Uterus (tissue), 4 donors: ENCODE results near the gene SH3PXD2B. TPM values are rescaled to one million over a fixed set of nuclear protein-coding genes. Genes with fewer than 3 reads are reported as not detected.

Experiments used
- DNase-seq, 2 donors: peaks; one replicate each; pipeline ENCODE4 v3.0.0-alpha.2; 2019 to 2020
- H3K27ac ChIP-seq, 2 donors: fragments of 200-600 bp; sonication (generic); 1 replicate in 1 of 2; 2 replicates in 1 of 2; pipeline ENCODE4 v1.5.1; 2016 to 2018
- H3K27me3 ChIP-seq, 2 donors: fragments of 200-600 bp; sonication (generic); one replicate each; pipeline ENCODE4 v1.5.1; 2018 to 2019; ENCODE audit warnings: control low read depth in 1 of 2
- H3K36me3 ChIP-seq, 2 donors: fragments of 200-600 bp; sonication (generic); one replicate each; pipeline ENCODE4 v1.5.1; 2019; ENCODE audit warnings: control low read depth in 1 of 2
- H3K4me1 ChIP-seq, 2 donors: fragments of 200-600 bp; sonication (generic); one replicate each; pipeline ENCODE4 v1.5.1; 2018 to 2019; ENCODE audit warnings: control low read depth in 1 of 2
- H3K4me3 ChIP-seq, 2 donors: fragments of 200-600 bp; sonication (generic); 1 replicate in 1 of 2; 2 replicates in 1 of 2; pipeline ENCODE4 v1.5.1; 2018 to 2019; ENCODE audit warnings: mild to moderate bottlenecking in 1 of 2
- H3K9me3 ChIP-seq, 2 donors: fragments of 200-600 bp; sonication (generic); one replicate each; pipeline ENCODE4 v1.5.1; 2019; ENCODE audit warnings: control low read depth in 1 of 2
- POLR2A ChIP-seq, 2 donors: fragments of 450-650 bp; IDR thresholded peaks; one replicate each; pipeline ENCODE4 v1.6.1; 2016; ENCODE audit warnings: antibody characterized with exemption in 2 of 2, mild to moderate bottlenecking in 1 of 2, moderate library complexity in 1 of 2
- intact Hi-C: fragments of 100-400 bp; cut with DNase I; formaldehyde crosslinking; loops from one replicate; pipeline ENCODE4 v1.15.1; 2023; ENCODE audit warnings: low total_unique reads
- total RNA-seq, 4 donors: library from RNA; depleted of rRNA in 3 of 4; stranded (reverse); fragments of >200 nt in 3 of 4; gene quantifications; one replicate each; pipeline versions ENCODE4 v1.1.0 to v1.2.4, GENCODE V29; 2014 to 2023
- TF ChIP-seq, protein P1 (sequence below), 4 experiments: fragments of 200-600 bp in 2 of 4; fragments of 450-650 bp in 2 of 4; sonication (generic) in 2 of 4; IDR thresholded peaks; one replicate each; pipeline ENCODE4 v1.5.1; 2016 to 2019; ENCODE audit warnings: antibody characterized with exemption in 4 of 4, mild to moderate bottlenecking in 2 of 4, moderate library complexity in 1 of 4
- donor health status: DM: yes; HTN: yes; CAD: no.

Gene SH3PXD2B
- total RNA-seq, 4 donors from 2014 or later: 26.1 to 82.6 (median 31.0) TPM

DNA sequence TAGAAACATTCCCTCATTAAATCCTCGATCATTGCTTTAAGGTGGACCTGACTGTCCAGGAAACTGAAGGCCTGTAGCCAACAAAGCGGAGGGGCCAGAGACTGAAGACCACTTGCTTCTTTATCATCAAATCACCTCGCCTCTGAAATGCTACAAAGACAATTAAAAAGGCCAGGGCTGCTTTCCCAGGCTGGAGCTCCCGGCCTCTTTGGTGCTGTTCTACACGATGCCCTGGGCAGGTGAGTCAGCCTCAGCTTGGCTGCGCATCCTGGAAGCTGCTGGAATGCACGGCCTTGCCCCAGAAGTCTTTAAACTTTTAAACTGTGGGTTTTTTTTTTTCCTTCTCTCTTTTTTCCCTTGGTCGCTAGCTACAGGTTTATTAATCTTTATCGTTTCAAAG lies 46.5 kb downstream of the SH3PXD2B start:
- H3K27ac ChIP-seq: peak overlapping the region; percentile 93 to 95
- H3K9me3 ChIP-seq: no peaks in the 10 kb centered on the region
- no peak for TF ChIP-seq POLR2A (IDR thresholded peaks at IDR 0.05)
- TF ChIP-seq, protein P1, sequence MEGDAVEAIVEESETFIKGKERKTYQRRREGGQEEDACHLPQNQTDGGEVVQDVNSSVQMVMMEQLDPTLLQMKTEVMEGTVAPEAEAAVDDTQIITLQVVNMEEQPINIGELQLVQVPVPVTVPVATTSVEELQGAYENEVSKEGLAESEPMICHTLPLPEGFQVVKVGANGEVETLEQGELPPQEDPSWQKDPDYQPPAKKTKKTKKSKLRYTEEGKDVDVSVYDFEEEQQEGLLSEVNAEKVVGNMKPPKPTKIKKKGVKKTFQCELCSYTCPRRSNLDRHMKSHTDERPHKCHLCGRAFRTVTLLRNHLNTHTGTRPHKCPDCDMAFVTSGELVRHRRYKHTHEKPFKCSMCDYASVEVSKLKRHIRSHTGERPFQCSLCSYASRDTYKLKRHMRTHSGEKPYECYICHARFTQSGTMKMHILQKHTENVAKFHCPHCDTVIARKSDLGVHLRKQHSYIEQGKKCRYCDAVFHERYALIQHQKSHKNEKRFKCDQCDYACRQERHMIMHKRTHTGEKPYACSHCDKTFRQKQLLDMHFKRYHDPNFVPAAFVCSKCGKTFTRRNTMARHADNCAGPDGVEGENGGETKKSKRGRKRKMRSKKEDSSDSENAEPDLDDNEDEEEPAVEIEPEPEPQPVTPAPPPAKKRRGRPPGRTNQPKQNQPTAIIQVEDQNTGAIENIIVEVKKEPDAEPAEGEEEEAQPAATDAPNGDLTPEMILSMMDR (IDR thresholded peaks at IDR 0.05): no peak
- no peaks in the 10 kb centered on the region for H3K27me3 ChIP-seq
- no peak overlapping the region for H3K4me3 ChIP-seq
- H3K36me3 ChIP-seq: no peaks in the 10 kb centered on the region
- H3K4me1 ChIP-seq: peaks cover 13 to 17% of the 10 kb centered on the region in 2 donors
- peak; percentile 75 to 81 for DNase-seq
- intact Hi-C loops: no loop called here

DNA sequence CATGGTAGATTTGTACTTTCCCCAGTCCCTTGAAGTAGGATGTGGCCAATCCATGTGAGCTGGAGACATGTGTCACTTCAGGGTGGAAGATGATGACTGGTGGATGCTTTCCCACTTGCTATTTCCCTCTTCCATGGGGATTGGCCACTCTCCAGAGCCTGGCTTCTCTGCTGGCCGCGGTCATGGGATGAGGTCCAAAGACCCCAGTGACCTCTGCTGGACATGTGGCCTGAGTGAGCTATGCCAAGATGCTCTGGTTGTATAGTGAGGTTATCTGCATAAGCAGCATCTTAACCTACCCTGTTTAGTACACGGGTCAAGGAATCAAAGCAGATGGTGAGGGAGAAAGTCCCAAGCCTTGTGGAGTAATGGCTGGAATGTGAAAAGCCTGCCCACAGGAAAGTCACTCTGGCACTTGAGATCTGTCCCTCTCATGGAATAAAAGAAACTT lies 47.1 kb downstream of the SH3PXD2B start:
- TF ChIP-seq, protein P1 (IDR thresholded peaks at IDR 0.05): no peak
- TF ChIP-seq POLR2A (IDR thresholded peaks at IDR 0.05): no peak
- Histone ChIP-seq H3K9me3 (no peaks in the 10 kb centered on the region), H3K27ac (peak overlapping the region; percentile 93 to 95), H3K36me3 (no peaks in the 10 kb centered on the region), H3K4me3 (no peak overlapping the region), H3K4me1 (peaks cover 13% of the 10 kb centered on the region in 2 donors), H3K27me3 (no peaks in the 10 kb centered on the region)
- peak in 1 of 2 donors; percentile 55 for DNase-seq
- intact Hi-C loops: no loop called here

DNA sequence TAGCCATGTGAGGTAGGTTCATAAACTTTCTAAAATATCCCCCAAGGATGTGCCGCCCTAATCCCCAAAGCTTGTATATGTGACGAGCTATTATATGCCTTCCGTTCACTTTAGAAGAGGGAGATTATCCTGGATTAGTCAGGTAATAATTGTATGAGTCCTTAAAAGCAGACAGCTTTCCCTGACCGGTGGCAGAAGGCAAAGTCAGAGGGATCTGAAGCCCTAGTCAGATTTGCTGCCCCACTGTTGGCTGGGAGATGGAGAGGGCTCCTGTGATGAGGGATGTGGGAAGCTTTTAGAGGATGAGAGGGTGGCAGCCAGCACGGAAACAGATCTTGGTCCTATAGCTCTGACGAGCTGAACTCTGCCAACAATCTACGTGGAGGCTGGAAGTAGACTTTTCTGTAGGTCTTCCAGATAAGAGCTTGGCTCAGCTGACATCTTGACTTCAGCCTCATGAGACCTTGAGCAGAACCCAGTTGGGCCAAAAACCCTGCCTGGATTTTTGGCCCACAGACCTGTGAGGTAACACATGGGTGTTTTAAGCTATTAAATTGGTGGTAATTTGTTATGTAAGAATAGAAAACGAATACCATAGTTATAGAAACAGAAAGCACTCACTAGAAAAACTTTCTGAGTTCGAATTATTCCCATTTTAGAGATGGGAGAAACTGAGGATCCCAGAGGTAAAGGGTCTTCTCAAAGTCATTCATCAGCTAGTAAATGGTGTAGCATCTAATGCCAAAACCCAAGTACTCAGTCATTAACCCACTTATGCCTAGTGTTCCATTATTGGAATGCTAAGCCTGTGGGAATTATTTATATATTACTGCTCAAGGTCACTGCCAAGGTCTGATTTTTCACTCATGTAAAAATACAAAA lies 48.9 kb downstream of the SH3PXD2B start:
- no peaks in the 10 kb centered on the region for H3K27me3 ChIP-seq
- H3K36me3 ChIP-seq: no peaks in the 10 kb centered on the region
- H3K4me1 ChIP-seq: peaks cover 0 to 6% of the 10 kb centered on the region in 2 donors
- no peaks in the 10 kb centered on the region for H3K9me3 ChIP-seq
- intact Hi-C loops: no loop called here
- no peak for TF ChIP-seq POLR2A (IDR thresholded peaks at IDR 0.05)
- TF ChIP-seq, protein P1 (IDR thresholded peaks at IDR 0.05): no peak
- no peak overlapping the region for H3K4me3 ChIP-seq
- H3K27ac ChIP-seq: peak overlapping the region; percentile 93 to 95
- DNase-seq: no peak

DNA sequence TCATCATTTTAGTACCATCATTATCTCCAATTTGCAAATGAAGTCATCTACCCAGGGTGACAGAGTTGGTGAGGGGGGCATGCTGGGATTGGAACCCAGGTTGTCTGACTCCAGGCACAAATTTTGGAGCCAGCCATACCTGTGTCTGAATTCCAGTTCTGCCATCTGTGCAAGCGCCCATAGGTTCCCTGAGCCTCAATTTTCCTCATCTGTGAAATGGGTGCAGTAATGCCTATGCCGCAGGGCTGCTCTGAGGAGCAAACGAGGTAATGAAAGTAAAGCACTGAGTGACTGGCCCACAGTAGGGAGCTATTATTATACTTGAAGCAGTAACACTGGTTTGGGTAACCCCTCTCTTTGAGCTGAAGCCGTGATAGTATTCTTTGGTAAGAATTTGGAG lies 49.6 kb downstream of the SH3PXD2B start:
- Histone ChIP-seq H3K27me3 (no peaks in the 10 kb centered on the region), H3K4me1 (peaks cover 0 to 6% of the 10 kb centered on the region in 2 donors), H3K4me3 (no peak overlapping the region), H3K27ac (peak overlapping the region; percentile 93 to 95), H3K9me3 (no peaks in the 10 kb centered on the region), H3K36me3 (no peaks in the 10 kb centered on the region)
- intact Hi-C loops: no loop called here
- no peak for DNase-seq
- no peak for TF ChIP-seq POLR2A (IDR thresholded peaks at IDR 0.05)
- TF ChIP-seq, protein P1 (IDR thresholded peaks at IDR 0.05): no peak

DNA sequence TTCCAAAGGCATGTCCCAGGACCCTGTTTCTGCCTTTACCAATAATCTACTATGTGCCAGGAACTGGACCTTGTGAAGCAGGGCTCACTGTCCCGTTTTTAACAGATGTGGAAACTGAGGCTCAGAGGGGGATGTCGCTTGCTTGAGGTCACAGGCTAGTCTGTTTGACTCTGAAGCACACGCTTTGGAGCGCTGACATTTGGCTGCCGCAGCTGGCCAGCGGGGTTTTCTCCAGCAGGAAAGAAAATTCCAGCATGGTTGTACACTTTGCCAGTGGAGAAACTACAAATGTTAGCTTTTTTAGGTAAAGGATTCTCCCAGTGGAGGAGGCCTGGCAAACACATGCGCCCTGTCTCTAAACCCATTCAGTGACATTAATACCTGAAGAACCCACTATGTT lies 50.5 kb downstream of the SH3PXD2B start:
- H3K4me3 ChIP-seq: no peak overlapping the region
- peak overlapping the region; percentile 93 to 95 for H3K27ac ChIP-seq
- H3K27me3 ChIP-seq: no peaks in the 10 kb centered on the region
- no peaks in the 10 kb centered on the region for H3K36me3 ChIP-seq
- no peaks in the 10 kb centered on the region for H3K9me3 ChIP-seq
- intact Hi-C loops: no loop called here
- peaks cover 0 to 6% of the 10 kb centered on the region in 2 donors for H3K4me1 ChIP-seq
- no peak for TF ChIP-seq POLR2A (IDR thresholded peaks at IDR 0.05)
- TF ChIP-seq, protein P1 (IDR thresholded peaks at IDR 0.05): no peak
- DNase-seq: peak in 1 of 2 donors; percentile 64
